Colonic mucosa (tissue), 4 donors: ENCODE measurements around the gene NUP37. TPM values are rescaled to one million over a fixed set of nuclear protein-coding genes. Genes with fewer than 3 reads are reported as not detected.
"Not testable (repeated sequence)": the region's sequence is repeated elsewhere in the genome, so short reads cannot be mapped to it uniquely, and the experiment has no call there.

Source experiments
- DNase-seq: peaks from one replicate; pipeline ENCODE4 v3.0.0-alpha.2; 2020
- H3K27ac ChIP-seq: fragments of 200-600 bp; one replicate; pipeline ENCODE4 v1.8.0; 2021
- H3K27me3 ChIP-seq: fragments of 200-600 bp; one replicate; pipeline ENCODE4 v1.8.0; 2021
- H3K36me3 ChIP-seq: fragments of 200-600 bp; one replicate; pipeline ENCODE4 v1.8.0; 2021
- H3K4me1 ChIP-seq: fragments of 200-600 bp; one replicate; pipeline ENCODE4 v1.8.0; 2021; ENCODE audit warnings: mild to moderate bottlenecking
- H3K4me3 ChIP-seq: fragments of 200-600 bp; one replicate; pipeline ENCODE4 v1.8.0; 2021
- H3K9ac ChIP-seq, 2 donors: one replicate each; pipeline ENCODE4 v1.7.0; 2013; ENCODE audit warnings: control low read depth in 2 of 2, low read depth in 2 of 2, low read length in 2 of 2
- H3K9me3 ChIP-seq: fragments of 200-600 bp; one replicate; pipeline ENCODE4 v1.8.0; 2021
- intact Hi-C: fragments of 100-400 bp; cut with DNase I; formaldehyde crosslinking; loops from one replicate; pipeline ENCODE4 v1.14.1; 2022
- total RNA-seq, 2 donors: library from RNA; stranded (reverse); fragmentation: NEBNext Ultra II Directional in 1 of 2; extraction: Animal tissue kit (Norgen Biotek cat#: 25700) in 1 of 2; gene quantifications; one replicate each; pipeline ENCODE4 v1.2.1, GENCODE V29; 2021
- TF ChIP-seq, protein P1 (sequence below): fragments of 200-600 bp; IDR thresholded peaks from one replicate; pipeline ENCODE4 v1.8.0; 2022; ENCODE audit warnings: antibody characterized with exemption, mild to moderate bottlenecking
- donor health status: healthy.
- donor health status: DM: no; HTN: no; CAD: no.
- donor health status: DM: no; HTN: no; CAD: no.

NUP37 gene, protein sequence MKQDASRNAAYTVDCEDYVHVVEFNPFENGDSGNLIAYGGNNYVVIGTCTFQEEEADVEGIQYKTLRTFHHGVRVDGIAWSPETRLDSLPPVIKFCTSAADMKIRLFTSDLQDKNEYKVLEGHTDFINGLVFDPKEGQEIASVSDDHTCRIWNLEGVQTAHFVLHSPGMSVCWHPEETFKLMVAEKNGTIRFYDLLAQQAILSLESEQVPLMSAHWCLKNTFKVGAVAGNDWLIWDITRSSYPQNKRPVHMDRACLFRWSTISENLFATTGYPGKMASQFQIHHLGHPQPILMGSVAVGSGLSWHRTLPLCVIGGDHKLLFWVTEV
- 10 to 100 TPM; 25.6 to 49.9 TPM for total RNA-seq

DNA sequence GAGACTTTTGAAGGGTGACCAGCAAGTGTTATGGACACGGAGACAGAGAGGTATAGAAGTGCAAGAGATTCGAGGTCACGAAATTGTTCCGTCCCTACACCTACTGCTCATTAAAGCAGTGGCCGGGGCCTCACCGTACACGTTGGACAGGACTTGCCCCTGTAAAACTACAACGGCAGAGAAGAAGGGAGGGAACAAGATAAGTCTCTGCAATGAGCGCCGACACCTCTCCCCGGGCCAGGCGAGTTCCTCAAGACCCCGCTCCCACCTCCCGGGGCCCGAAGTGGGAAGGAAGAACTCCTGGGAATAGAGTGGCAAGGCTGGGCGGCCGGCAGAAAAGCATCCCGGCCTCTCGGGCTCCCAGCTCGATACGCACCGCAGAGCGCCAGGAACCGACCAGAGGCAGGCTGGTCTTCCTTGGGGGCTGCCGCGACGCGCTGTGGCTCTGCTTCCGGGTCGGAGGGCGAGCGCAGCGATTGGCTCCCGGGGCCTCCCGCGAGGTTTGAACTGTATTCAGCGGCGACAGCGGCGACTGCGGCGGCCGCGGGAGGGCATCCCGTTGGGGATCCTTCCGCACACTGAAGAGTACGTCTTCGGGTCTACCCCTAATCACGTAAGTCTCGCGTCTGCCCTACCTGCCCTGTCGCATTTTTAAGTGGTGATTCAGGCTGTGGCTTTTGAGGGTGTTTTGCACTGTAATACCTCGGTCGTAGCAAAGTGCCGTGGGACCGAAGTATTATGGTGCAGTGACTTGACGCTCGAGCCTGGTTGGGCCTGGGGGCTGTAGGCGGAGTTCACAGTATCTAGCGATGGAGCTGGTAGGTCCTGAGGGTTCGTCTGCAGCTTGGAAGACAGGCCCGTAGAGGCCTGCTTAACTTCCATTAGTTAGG, at the start of gene NUP37, which contains the start of gene PARPBP:
Gene NUP37, minus strand, starts transcription at position 441 of the 890 bp plus-strand sequence. CDS start 1,596 bp downstream, outside the sequence.
Gene PARPBP, plus strand, starts transcription at position 510 of the 890 bp plus-strand sequence. CDS start 3,706 bp downstream, outside the sequence.
- DNase-seq = peak; percentile 94
- Histone ChIP-seq H3K27ac (peak within 1 kb of the TSS; percentile 83), H3K9ac (peak within 1 kb of the TSS; percentile 58 to 96), H3K36me3 (no peaks in the 10 kb centered on the region), H3K4me3 (peak within 1 kb of the TSS; percentile 90), H3K9me3 (no peaks in the 10 kb centered on the region), H3K27me3 (no peaks in the 10 kb centered on the region), H3K4me1 (peaks cover 8% of the 10 kb centered on the region)
- TF ChIP-seq, protein P1, sequence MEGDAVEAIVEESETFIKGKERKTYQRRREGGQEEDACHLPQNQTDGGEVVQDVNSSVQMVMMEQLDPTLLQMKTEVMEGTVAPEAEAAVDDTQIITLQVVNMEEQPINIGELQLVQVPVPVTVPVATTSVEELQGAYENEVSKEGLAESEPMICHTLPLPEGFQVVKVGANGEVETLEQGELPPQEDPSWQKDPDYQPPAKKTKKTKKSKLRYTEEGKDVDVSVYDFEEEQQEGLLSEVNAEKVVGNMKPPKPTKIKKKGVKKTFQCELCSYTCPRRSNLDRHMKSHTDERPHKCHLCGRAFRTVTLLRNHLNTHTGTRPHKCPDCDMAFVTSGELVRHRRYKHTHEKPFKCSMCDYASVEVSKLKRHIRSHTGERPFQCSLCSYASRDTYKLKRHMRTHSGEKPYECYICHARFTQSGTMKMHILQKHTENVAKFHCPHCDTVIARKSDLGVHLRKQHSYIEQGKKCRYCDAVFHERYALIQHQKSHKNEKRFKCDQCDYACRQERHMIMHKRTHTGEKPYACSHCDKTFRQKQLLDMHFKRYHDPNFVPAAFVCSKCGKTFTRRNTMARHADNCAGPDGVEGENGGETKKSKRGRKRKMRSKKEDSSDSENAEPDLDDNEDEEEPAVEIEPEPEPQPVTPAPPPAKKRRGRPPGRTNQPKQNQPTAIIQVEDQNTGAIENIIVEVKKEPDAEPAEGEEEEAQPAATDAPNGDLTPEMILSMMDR = no peak
- intact Hi-C loops = no loop called here

DNA sequence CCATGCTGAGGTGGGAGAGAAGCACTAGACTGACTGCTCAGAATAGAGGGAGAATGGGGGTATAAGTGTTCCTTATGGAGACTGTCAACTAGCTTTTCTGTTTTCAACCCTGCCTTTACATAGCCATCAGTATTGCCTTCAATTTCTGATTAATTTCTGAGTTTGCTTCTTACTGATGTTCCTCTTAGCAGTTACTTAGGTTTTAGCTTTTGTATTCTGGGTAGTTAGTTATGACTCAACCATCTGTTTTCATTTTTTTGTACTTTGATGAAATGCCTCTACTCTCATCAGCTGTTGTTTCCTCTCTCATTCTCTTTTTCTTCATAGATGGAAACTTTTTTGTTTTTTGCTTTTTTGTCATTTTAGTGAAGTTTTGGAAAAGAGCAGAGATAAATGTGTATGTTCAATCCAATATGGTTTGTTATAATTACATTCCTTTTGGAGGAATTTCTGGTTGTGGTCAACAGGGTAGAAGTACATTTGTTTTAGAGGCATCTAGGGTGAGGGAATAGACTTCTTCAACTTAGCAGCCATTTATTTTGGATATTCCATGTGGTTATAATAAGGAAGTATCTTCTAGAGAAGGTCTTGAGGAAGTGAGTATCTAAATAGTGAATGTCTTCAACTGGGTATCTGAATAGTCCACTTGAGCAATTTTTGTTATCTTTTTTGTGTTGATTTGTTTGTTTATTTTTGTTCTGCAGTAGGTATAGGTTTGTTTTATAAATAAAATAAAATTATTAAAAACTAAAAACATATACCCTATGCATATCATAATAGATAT, 48.1 kb upstream of the NUP37 start:
- Histone ChIP-seq H3K4me3 (no peak overlapping the region), H3K36me3 (no peaks in the 10 kb centered on the region), H3K27ac (no peak overlapping the region), H3K27me3 (no peaks in the 10 kb centered on the region), H3K9me3 (no peaks in the 10 kb centered on the region), H3K4me1 (no peaks in the 10 kb centered on the region), H3K9ac (no peak overlapping the region)
- TF ChIP-seq, protein P1 = no peak
- intact Hi-C loops = no loop called here
- no peak for DNase-seq

DNA sequence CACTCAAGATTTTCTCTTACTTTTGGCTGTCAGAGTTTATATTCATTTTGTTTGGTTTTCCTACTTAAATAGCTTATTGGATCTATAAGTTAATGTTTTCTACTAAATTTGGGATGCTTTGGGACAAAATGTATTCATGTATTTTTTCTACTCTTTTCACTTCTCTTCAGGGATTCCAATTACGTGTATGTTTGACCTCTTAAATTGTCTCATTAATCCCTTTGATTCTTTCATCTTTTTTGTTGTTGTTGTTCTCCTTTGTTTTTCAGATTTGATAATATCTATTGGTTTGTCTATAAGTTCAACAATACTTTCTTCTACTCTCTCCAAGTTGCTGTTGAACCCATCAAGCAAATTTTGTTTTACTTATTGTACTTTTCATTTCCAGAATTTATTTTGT, 43.5 kb upstream of the NUP37 start:
- DNase-seq = no peak
- intact Hi-C loops = no loop called here
- H3K9me3 ChIP-seq = no peaks in the 10 kb centered on the region
- H3K4me3 ChIP-seq = no peak overlapping the region
- no peaks in the 10 kb centered on the region for H3K36me3 ChIP-seq
- TF ChIP-seq, protein P1 = no peak
- H3K9ac ChIP-seq = no peak overlapping the region
- H3K27me3 ChIP-seq = no peaks in the 10 kb centered on the region
- no peak overlapping the region for H3K27ac ChIP-seq
- no peaks in the 10 kb centered on the region for H3K4me1 ChIP-seq

DNA sequence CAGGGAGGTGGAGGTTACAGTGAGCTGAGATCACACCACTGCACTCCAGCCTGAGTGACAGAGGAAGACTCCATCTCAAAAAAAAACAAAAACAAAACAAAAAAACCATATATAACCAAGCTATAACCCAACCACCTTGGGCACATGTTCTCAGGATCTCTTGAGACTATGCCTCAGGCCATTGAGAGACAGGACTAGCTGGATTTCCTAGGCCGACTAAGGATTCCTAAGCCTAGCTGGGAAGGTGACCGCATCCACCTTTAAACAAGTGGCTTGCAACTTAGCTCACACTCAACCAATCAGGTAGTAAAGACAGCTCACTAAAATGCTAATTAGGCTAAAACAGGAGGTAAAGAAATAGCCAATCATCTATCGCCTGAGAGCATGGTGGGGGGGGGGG, 35.3 kb upstream of the NUP37 start:
- DNase-seq, H3K4me1 ChIP-seq, H3K27ac ChIP-seq, intact Hi-C loops, H3K9ac ChIP-seq, H3K36me3 ChIP-seq, H3K9me3 ChIP-seq, H3K4me3 ChIP-seq, H3K27me3 ChIP-seq: not testable (repeated sequence)

DNA sequence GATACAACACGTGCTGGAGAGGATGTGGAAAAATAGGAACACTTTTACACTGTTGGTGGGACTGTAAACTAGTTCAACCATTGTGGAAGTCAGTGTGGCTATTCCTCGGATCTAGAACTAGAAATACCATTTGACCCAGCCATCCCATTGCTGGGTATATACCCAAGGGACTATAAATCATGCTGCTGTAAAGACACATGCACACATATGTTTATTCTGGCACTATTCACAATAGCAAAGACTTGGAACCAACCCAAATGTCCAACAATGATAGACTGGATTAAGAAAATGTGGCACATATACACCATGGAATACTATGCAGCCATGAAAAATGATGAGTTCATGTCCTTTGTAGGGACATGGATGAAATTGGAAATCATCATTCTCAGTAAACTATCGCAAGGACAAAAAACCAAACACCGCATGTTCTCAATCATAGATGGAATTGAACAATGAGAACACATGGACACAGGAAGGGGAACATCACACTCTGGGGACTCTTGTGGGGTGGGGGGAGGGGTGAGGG, 27.2 kb upstream of the NUP37 start:
- H3K27ac ChIP-seq, DNase-seq, H3K4me3 ChIP-seq, H3K4me1 ChIP-seq, intact Hi-C loops, H3K36me3 ChIP-seq, H3K27me3 ChIP-seq, H3K9me3 ChIP-seq, H3K9ac ChIP-seq: not testable (repeated sequence)

DNA sequence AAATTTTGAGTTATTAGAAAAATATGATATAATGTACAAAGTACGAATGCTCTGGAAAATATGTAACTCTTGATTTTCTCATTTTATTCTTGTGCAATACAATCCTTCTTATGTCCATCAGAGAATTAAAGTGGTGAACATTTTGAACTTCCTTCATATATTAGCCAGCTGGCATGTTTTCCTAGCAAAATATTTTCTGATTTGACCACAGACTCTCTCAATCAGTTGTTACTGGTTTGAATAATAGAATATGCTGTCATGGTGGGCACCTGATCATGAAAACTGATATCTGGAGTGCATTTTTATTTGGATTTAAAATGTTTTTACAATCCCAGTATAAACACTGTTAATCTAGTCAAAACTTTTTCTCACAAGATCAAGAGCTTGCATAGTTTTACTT, 24.3 kb upstream of the NUP37 start:
- intact Hi-C loops = no loop called here
- H3K27me3 ChIP-seq = no peaks in the 10 kb centered on the region
- H3K4me1 ChIP-seq = no peaks in the 10 kb centered on the region
- no peak for DNase-seq
- H3K9ac ChIP-seq = no peak overlapping the region
- TF ChIP-seq, protein P1 = no peak
- no peaks in the 10 kb centered on the region for H3K36me3 ChIP-seq
- H3K27ac ChIP-seq = no peak overlapping the region
- no peaks in the 10 kb centered on the region for H3K9me3 ChIP-seq
- H3K4me3 ChIP-seq = no peak overlapping the region

DNA sequence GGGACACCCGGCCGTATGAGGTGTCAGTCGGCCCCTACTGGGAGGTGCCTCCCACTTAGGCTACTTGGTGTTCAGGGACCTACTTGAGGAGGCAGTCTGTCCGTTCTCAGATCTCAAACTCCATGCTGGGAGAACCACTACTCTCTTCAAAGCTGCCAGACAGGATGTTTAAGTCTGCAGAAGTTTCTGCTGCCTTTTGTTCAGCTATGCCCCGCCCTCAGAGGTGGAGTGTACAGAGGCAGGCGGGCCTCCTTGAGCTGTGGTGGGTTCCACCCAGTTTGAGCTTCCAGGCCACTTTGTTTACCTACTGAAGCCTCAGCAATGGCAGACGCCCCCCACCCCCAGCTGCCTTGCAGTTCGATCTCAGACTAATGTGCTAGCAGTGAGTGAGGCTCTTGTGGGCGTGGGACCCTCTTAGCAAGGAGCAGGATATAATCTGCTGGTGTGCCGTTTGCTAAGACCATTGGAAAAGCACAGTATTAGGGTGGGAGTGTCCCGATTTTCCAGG, 23.0 kb upstream of the NUP37 start:
- H3K9me3 ChIP-seq, intact Hi-C loops, H3K27ac ChIP-seq, H3K4me3 ChIP-seq, DNase-seq, H3K9ac ChIP-seq, H3K36me3 ChIP-seq, H3K27me3 ChIP-seq, H3K4me1 ChIP-seq: not testable (repeated sequence)

DNA sequence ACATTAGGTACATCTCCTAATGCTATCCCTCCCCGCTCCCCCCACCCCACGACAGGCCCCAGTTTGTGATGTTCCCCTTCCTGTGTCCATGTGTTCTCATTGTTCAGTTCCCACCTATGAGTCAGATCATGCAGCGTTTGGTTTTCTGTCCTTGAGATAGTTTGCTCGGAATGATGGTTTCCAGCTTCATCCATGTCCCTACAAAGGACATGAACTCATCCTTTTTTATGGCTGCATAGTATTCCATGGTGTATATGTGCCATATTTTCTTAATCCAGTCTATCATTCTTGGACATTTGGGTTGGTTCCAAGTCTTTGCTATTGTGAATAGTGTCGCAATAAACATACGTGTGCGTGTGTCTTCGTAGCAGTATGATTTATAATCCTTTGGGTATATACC, 17.7 kb upstream of the NUP37 start:
- H3K9me3 ChIP-seq, H3K27ac ChIP-seq, DNase-seq, intact Hi-C loops, H3K36me3 ChIP-seq, H3K4me1 ChIP-seq, H3K27me3 ChIP-seq, H3K4me3 ChIP-seq, H3K9ac ChIP-seq: not testable (repeated sequence)
